Dermis microvascular lymphatic vessel endothelial cell (primary cell): ENCODE results near the gene TTC7B. TPM values are rescaled to one million over a fixed set of nuclear protein-coding genes. Genes with fewer than 3 reads are reported as not detected.

ENCODE experiments used
- DNase-seq, 2 donors: peaks; one replicate each; pipeline versions ENCODE4 v3.0.0 to v3.0.0-alpha.2; 2010; ENCODE audit warnings: low read depth in 2 of 2
- total RNA-seq: library from RNA; depleted of rRNA; stranded (reverse); fragments of >200 nt; gene quantifications from 2 replicates; pipeline ENCODE4 v1.2.1, GENCODE V29; 2014

Gene TTC7B
- total RNA-seq, 1 donor from 2014 or later = 13.9 TPM

GRCh38 chr14:90603336-90603735 lies 212.9 kb downstream of the TTC7B start:
- peak; percentile 73 to 86 for DNase-seq

GRCh38 chr14:90602088-90602687 lies 214.0 kb downstream of the TTC7B start:
- DNase-seq = no peak

- no peak for DNase-seq
Measured at GRCh38 chr14:90601563-90601962, 214.7 kb downstream of the TTC7B start.

GRCh38 chr14:90600619-90601018 lies 215.6 kb downstream of the TTC7B start:
- DNase-seq = no peak

- DNase-seq = no peak
Measured at GRCh38 chr14:90599748-90600507, 216.3 kb downstream of the TTC7B start.

GRCh38 chr14:90599339-90599738 lies 216.9 kb downstream of the TTC7B start:
- DNase-seq = no peak

GRCh38 chr14:90597961-90598360 lies 218.3 kb downstream of the TTC7B start:
- DNase-seq = no peak

GRCh38 chr14:90596733-90597132 lies 219.5 kb downstream of the TTC7B start:
- no peak for DNase-seq

GRCh38 chr14:90593254-90594040 lies 222.8 kb downstream of the TTC7B start:
- no peak for DNase-seq

- no peak for DNase-seq
Measured at GRCh38 chr14:90592655-90593054, 223.6 kb downstream of the TTC7B start.

GRCh38 chr14:90587918-90588317 lies 228.3 kb downstream of the TTC7B start:
- DNase-seq = no peak

- DNase-seq = no peak
Measured at GRCh38 chr14:90587252-90587910, 228.8 kb downstream of the TTC7B start.

GRCh38 chr14:90585106-90585505 lies 231.1 kb downstream of the TTC7B start:
- no peak for DNase-seq

GRCh38 chr14:90583916-90584605 lies 232.2 kb downstream of the TTC7B start:
- DNase-seq = no peak

GRCh38 chr14:90583427-90583826 lies 232.8 kb downstream of the TTC7B start:
- DNase-seq = no peak

- DNase-seq = no peak
Measured at GRCh38 chr14:90582166-90582565, 234.1 kb downstream of the TTC7B start.

- no peak for DNase-seq
Measured at GRCh38 chr14:90581745-90582144, 234.5 kb downstream of the TTC7B start.

GRCh38 chr14:90580377-90581335 lies 235.6 kb downstream of the TTC7B start:
- DNase-seq = no peak

- no peak for DNase-seq
Measured at GRCh38 chr14:90579816-90580215, 236.4 kb downstream of the TTC7B start.

GRCh38 chr14:90579088-90579487 lies 237.1 kb downstream of the TTC7B start:
- no peak for DNase-seq
